ENCODE data around the gene TMCC2. TPM values are rescaled to one million over a fixed set of nuclear protein-coding genes. Genes with fewer than 3 reads are reported as not detected.
"Not testable (repeated sequence)": the region's sequence is repeated elsewhere in the genome, so short reads cannot be mapped to it uniquely, and the experiment has no call there.

TMCC2 gene
- polyA plus RNA-seq (ENCODE audit: low read depth in 6 of 6) = under 1 TPM in 5 of 6 donors, not detected in 1; 0.12 to 0.77 (median 0.50) TPM

GRCh38 chr1:205227584-205228013 is at the start of gene TMCC2:
TMCC2 (plus strand) TSS chr1:205227946; CDS start chr1:205228565, 619 bp downstream.
- Mint-ChIP-seq H3K27me3 (peaks cover 18 to 30% (median 28%) of the 10 kb centered on the region in 3 donors), H3K4me3 (peak within 1 kb of the TSS; percentile 84 to 100 (median 93)), H3K9me3 (no peaks in the 10 kb centered on the region), H3K27ac (peak within 1 kb of the TSS in 3 of 6 donors; percentile 69 to 89 (median 89)), H3K4me1 (peaks cover 20 to 31% (median 28%) of the 10 kb centered on the region in 3 donors), H3K36me3 (no peaks in the 10 kb centered on the region)
- ATAC-seq (ENCODE audit: low read depth in 2 of 2) (peak; percentile 75 to 77), DNase-seq (peak; percentile 73)

GRCh38 chr1:205179842-205180241 is 47.9 kb upstream of the TMCC2 start:
- no peak for DNase-seq
- Mint-ChIP-seq H3K4me3 (no peak overlapping the region), H3K36me3 (peaks cover 6 to 17% of the 10 kb centered on the region in 2 donors), H3K27ac (peak overlapping the region in 1 of 6 donors; percentile 15), H3K27me3 (no peaks in the 10 kb centered on the region), H3K4me1 (peaks cover 3 to 14% (median 7%) of the 10 kb centered on the region in 3 donors), H3K9me3 (no peaks in the 10 kb centered on the region)
- ATAC-seq (ENCODE audit: low read depth in 2 of 2) = no peak

DNA sequence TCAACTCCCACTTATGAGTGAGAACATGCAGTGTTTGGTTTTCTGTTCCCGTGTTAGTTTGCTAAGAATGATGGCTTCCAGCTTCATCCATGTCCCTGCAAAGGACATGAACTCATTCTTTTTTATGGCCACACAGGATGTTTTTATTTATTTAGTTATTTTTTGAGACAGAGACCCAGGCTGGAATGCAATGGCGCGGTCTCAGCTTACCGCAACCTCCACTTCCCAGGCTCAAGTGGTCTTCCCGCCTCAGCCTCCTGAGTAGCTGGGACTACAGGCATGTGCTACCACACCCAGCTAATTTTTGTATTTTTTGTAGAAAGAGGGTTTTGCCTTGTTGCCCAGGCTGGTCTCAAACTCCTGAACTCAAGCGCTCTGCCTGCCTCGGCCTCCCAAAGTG is 47.4 kb upstream of the TMCC2 start:
- H3K4me3 Mint-ChIP-seq; ATAC-seq (ENCODE audit: low read depth in 2 of 2); DNase-seq; H3K27ac Mint-ChIP-seq; H3K9me3 Mint-ChIP-seq; H3K27me3 Mint-ChIP-seq: not testable (repeated sequence)
- Mint-ChIP-seq H3K4me1 (peaks cover 3 to 14% (median 7%) of the 10 kb centered on the region in 3 donors), H3K36me3 (peaks cover 6 to 17% of the 10 kb centered on the region in 2 donors)

DNA sequence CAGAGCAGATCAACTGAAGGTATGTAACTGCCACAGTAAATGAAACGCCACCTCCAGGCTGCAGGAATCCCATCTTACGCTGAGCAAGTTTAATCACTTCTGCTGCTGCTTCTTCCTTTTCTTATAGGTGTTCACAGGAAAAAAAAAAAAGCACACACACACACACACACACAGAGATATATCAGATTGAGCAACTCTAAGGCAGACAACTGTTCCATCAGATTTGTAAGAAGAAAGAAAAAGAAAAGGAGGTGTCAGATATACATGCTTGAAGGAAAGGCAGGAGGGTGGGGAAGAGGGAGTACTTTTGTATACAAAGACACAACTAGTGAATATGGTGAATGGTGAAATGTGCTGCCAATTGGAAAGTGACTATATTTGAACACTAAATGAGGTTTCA is 44.8 kb upstream of the TMCC2 start:
- peaks cover 3 to 21% (median 7%) of the 10 kb centered on the region in 3 donors for H3K4me1 Mint-ChIP-seq
- H3K27me3 Mint-ChIP-seq = no peaks in the 10 kb centered on the region
- H3K4me3 Mint-ChIP-seq = peak overlapping the region in 1 of 8 donors; percentile 11
- no peak overlapping the region for H3K27ac Mint-ChIP-seq
- DNase-seq (no peak), ATAC-seq (ENCODE audit: low read depth in 2 of 2) (no peak)
- no peaks in the 10 kb centered on the region for H3K9me3 Mint-ChIP-seq
- H3K36me3 Mint-ChIP-seq = peaks cover 11 to 27% of the 10 kb centered on the region in 2 donors

- Mint-ChIP-seq H3K27me3 (no peaks in the 10 kb centered on the region), H3K36me3 (peaks cover 11 to 27% of the 10 kb centered on the region in 2 donors), H3K4me3 (no peak overlapping the region), H3K27ac (peak overlapping the region in 2 of 6 donors; percentile 23 to 90), H3K9me3 (no peaks in the 10 kb centered on the region), H3K4me1 (peaks cover 3 to 21% (median 7%) of the 10 kb centered on the region in 3 donors)
- ATAC-seq (ENCODE audit: low read depth in 2 of 2) = no peak
- no peak for DNase-seq
These were observed 43.9 kb upstream of the TMCC2 start for GRCh38 chr1:205183676-205184335.

DNA sequence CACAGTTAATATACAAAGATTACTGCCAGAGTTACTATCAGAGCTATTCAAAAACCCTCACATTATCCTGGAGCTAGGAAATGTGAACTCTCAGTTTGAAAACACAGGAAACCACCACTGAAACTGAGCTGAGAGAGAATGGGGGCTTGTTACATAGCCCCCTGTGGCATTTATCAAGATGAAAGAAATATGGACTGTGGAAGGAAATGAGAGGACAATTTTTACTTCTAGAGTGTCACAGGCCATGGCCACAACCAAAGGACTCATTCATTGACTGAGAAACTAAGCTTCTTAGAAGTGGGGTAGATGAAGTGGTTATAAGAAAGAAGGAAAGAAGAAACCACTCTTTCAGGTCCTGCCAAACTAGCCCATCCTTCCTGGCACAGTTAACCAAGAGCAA is 41.6 kb upstream of the TMCC2 start:
- no peaks in the 10 kb centered on the region for H3K27me3 Mint-ChIP-seq
- H3K27ac Mint-ChIP-seq = no peak overlapping the region
- DNase-seq (no peak), ATAC-seq (ENCODE audit: low read depth in 2 of 2) (no peak)
- peaks cover 19 to 42% (median 23%) of the 10 kb centered on the region in 3 donors for H3K4me1 Mint-ChIP-seq
- H3K4me3 Mint-ChIP-seq = no peak overlapping the region
- peaks cover 11 to 22% of the 10 kb centered on the region in 2 donors for H3K36me3 Mint-ChIP-seq
- H3K9me3 Mint-ChIP-seq = no peaks in the 10 kb centered on the region

DNA sequence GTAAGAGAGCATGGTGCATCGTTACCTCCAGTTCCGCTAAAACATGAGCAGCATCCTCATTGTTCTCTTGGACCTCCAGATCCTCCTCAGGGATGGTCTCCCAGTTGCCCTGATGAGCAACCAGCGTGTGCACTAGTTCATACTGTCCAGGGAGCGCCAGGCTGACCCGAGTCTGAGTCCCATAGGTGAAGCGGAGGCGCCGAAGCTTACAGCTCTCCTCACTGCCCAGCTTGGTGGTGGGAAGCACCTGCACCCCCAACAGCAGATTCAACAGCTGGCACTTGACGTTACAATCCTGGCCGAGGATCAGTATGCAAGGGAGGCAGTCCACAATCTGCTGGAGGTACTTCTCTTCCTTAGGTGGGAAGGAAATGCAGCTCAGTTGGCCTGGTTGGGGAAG is 40.3 kb upstream of the TMCC2 start:
- Mint-ChIP-seq H3K27me3 (no peaks in the 10 kb centered on the region), H3K27ac (no peak overlapping the region), H3K4me3 (no peak overlapping the region), H3K4me1 (peaks cover 27 to 51% (median 31%) of the 10 kb centered on the region in 3 donors), H3K36me3 (peaks cover 11 to 21% of the 10 kb centered on the region in 2 donors), H3K9me3 (no peaks in the 10 kb centered on the region)
- DNase-seq = no peak
- no peak for ATAC-seq (ENCODE audit: low read depth in 2 of 2)

GRCh38 chr1:205188098-205188497 is 39.6 kb upstream of the TMCC2 start:
- Mint-ChIP-seq H3K4me3 (no peak overlapping the region), H3K36me3 (peaks cover 6 to 17% of the 10 kb centered on the region in 2 donors), H3K27ac (peak overlapping the region in 1 of 6 donors; percentile 76), H3K9me3 (no peaks in the 10 kb centered on the region), H3K4me1 (peaks cover 32 to 48% (median 33%) of the 10 kb centered on the region in 3 donors), H3K27me3 (no peaks in the 10 kb centered on the region)
- no peak for DNase-seq
- ATAC-seq (ENCODE audit: low read depth in 2 of 2) = no peak

DNA sequence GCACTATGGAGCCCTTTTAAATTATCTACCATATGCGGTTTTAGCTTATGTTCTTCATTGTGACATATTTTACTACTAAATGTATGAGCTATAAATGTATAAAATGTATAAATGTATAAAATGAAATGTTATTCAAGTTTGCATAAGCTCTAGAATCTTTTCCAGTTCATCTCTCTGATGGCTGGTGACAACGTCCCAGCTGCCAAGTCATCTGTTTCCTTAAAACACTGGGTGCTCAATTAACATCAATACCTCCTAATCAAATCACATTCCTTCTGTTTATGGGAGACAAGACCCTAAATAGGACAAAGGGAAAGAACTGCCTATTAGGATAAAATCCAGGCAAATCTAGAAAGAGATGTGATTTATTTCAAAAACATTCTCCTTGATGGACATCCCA is 39.1 kb upstream of the TMCC2 start:
- H3K9me3 Mint-ChIP-seq = no peaks in the 10 kb centered on the region
- H3K27ac Mint-ChIP-seq = peak overlapping the region in 1 of 6 donors; percentile 41
- H3K4me1 Mint-ChIP-seq = peaks cover 35 to 48% (median 37%) of the 10 kb centered on the region in 3 donors
- no peak for DNase-seq
- no peak for ATAC-seq (ENCODE audit: low read depth in 2 of 2)
- no peaks in the 10 kb centered on the region for H3K27me3 Mint-ChIP-seq
- H3K36me3 Mint-ChIP-seq = peaks cover 5 to 14% of the 10 kb centered on the region in 2 donors
- H3K4me3 Mint-ChIP-seq = no peak overlapping the region

- H3K27me3 Mint-ChIP-seq = no peaks in the 10 kb centered on the region
- peaks cover 5 to 11% of the 10 kb centered on the region in 2 donors for H3K36me3 Mint-ChIP-seq
- DNase-seq = no peak
- ATAC-seq (ENCODE audit: low read depth in 2 of 2) = no peak
- peak overlapping the region in 1 of 6 donors; percentile 41 for H3K27ac Mint-ChIP-seq
- H3K4me3 Mint-ChIP-seq = no peak overlapping the region
- H3K9me3 Mint-ChIP-seq = no peaks in the 10 kb centered on the region
- H3K4me1 Mint-ChIP-seq = peaks cover 31 to 48% (median 41%) of the 10 kb centered on the region in 3 donors
These were observed 38.6 kb upstream of the TMCC2 start for GRCh38 chr1:205189131-205189530.

DNA sequence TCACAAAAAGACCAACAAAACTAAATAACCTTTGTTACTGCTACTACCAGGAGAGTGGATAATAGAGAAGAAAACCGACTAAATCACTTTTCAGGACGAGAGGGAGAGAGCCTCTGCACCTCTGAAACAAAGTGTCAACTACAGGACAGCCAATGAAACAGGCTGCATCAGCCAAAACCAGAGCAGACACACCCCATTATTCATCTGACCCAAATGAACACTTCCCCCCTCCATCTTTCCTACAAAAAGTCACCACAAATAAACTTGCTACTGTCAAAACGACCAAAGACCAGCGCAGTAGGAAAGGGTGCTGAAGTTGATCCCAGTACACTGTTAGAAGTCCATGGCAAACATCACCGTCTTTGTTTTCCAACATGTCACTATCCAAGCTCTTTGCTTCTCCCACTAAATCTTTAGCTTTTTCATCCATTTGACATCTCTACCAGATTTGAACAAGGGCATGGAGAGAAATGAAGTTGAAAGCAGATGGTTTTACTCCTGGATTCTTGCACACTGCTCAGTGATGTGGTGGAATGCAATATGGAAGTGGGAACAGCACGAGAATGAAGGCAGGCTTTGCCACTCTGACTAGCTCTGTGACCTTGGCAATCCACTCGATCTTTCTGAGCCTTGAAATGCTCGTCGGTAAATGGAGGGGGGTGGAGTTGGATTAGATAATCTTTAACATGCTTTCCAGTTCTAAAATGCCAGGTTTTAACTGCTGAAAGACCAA is 36.7 kb upstream of the TMCC2 start:
- H3K4me1 Mint-ChIP-seq = peaks cover 38 to 55% (median 42%) of the 10 kb centered on the region in 3 donors
- no peaks in the 10 kb centered on the region for H3K9me3 Mint-ChIP-seq
- peaks cover 5 to 10% of the 10 kb centered on the region in 2 donors for H3K36me3 Mint-ChIP-seq
- no peak overlapping the region for H3K4me3 Mint-ChIP-seq
- DNase-seq = no peak
- no peak for ATAC-seq (ENCODE audit: low read depth in 2 of 2)
- H3K27ac Mint-ChIP-seq = peak overlapping the region in 1 of 6 donors; percentile 62
- no peaks in the 10 kb centered on the region for H3K27me3 Mint-ChIP-seq

- no peak for ATAC-seq (ENCODE audit: low read depth in 2 of 2)
- Mint-ChIP-seq H3K4me1 (peaks cover 38 to 55% (median 42%) of the 10 kb centered on the region in 3 donors), H3K4me3 (no peak overlapping the region), H3K9me3 (no peaks in the 10 kb centered on the region), H3K27me3 (no peaks in the 10 kb centered on the region), H3K36me3 (peaks cover 4 to 5% of the 10 kb centered on the region in 2 donors), H3K27ac (peak overlapping the region in 1 of 6 donors; percentile 62)
- no peak for DNase-seq
These were observed 36.1 kb upstream of the TMCC2 start for GRCh38 chr1:205191622-205192021.

- Mint-ChIP-seq H3K9me3 (no peaks in the 10 kb centered on the region), H3K4me3 (no peak overlapping the region), H3K4me1 (peaks cover 42 to 55% (median 44%) of the 10 kb centered on the region in 3 donors), H3K36me3 (peaks cover 0 to 4% of the 10 kb centered on the region in 2 donors), H3K27me3 (no peaks in the 10 kb centered on the region), H3K27ac (peak overlapping the region in 1 of 6 donors; percentile 27)
- no peak for DNase-seq
- no peak for ATAC-seq (ENCODE audit: low read depth in 2 of 2)
These were observed 35.5 kb upstream of the TMCC2 start for GRCh38 chr1:205192287-205192686.

Measured in naive B cell (primary cell).